Hematopoietic multipotent progenitor cell treated with erythropoietin and hydrocortisone succinate and interleukin-3 and kit ligand, for 6 days (in vitro differentiated cells): Measurements from ENCODE around the gene CCDC57.
A peak's percentile ranks its signal among the peaks of the same experiment; 100 is the strongest.
"Not testable (repeated sequence)": the region's sequence is repeated elsewhere in the genome, so short reads cannot be mapped to it uniquely, and the experiment has no call there.

ENCODE experiments used
- DNase-seq: peaks from one replicate; pipeline ENCODE4 v3.0.0-alpha.2; 2015

Gene CCDC57, protein sequence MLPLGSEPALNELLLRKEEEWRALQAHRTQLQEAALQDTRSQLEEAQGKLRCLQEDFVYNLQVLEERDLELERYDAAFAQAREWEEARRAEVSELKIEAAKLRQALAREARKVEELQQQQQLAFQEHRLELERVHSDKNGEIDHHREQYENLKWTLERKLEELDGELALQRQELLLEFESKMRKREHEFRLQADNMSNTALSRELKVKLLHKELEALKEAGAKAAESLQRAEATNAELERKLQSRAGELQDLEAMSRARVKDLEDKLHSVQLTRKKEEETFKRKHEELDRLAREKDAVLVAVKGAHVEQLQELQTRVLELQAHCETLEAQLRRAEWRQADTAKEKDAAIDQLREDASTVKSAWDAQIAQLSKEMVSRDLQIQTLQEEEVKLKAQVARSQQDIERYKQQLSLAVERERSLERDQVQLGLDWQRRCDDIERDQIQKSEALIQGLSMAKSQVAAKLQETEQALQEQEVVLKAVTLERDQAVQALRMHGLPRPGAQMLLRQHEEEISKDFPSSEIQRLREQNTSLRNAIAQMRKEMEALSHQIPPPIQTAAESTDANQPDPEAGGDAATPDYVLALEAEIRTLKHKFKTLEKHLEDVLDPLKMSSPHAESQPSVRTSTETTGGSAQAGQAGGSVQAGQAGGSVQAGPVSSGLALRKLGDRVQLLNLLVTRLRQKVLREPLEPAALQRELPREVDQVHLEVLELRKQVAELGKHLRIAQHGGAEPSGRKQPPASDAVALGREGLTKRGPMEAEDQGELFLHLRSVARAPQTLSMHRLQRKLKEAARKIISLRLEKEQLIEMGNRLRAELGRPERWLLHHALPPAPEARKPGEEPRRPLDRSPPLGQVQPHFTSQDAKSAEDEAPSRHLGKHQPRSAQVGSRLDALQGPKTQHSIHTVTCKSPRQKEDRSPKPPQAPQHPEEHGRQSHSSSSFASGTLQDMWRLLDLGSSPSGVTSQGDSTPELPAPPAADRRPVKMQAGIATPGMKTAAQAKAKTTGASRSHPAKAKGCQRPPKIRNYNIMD

GRCh38 chr17:82212331-82213250 is at the start of gene CCDC57:
Gene CCDC57, minus strand, starts transcription at chr17:82212842. Its CDS starts 10,898 bp downstream, at chr17:82201944.
- peak; percentile 88 for DNase-seq

DNA sequence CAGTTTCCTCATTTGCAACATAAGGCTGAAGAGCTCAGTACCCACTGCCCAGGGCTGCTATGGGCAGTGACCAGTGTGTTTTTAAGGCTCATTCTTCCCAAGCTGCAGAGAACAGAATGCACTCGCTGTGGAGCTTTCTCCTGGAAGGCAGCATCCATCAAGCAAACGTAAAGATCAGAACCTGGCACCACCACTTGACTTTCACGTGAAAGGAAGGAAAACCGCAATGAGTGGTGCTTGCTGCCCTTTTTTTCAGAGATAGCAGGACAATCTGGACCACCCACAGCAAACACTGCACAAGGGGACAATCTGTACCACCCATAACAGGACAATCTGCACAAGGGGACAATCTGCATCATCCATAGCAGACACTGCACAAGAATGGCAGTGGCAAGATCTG is 49.7 kb upstream of the CCDC57 start:
- DNase-seq: no peak

DNA sequence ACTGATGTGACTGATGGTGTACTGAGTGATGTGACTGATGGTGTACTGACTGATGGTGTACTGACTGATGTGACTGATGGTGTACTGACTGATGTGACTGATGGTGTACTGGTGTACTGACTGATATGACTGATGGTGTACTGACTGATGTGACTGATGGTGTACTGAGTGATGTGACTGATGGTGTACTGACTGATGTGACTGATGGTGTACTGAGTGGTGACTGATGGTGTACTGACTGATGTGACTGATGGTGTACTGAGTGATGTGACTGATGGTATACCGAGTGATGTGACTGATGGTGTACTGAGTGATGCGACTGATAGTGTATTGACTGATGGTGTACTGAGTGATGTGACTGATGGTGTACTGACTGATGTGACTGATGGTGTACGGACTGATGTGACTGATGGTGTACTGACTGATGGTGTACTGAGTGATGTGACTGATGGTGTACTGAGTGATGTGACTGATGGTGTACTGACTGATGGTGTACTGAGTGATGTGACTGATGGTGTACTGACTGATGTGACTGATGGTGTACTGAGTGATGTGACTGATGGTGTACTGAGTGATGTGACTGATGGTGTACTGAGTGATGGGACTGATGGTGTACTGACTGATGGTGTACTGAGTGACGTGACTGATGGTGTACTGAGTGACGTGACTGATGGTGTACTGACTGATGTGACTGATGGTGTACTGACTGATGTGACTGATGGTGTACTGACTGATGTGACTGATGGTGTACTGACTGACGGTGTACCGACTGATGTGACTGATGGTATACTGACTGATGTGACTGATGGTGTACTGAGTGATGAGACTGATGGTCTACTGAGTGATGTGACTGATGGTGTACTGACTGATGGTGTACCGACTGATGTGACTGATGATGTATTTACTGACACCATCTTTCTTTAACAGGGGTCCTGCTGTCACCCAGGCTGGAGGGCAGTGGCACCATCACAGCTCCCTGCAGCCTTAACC is 47.6 kb upstream of the CCDC57 start:
- DNase-seq: not testable (repeated sequence)

DNA sequence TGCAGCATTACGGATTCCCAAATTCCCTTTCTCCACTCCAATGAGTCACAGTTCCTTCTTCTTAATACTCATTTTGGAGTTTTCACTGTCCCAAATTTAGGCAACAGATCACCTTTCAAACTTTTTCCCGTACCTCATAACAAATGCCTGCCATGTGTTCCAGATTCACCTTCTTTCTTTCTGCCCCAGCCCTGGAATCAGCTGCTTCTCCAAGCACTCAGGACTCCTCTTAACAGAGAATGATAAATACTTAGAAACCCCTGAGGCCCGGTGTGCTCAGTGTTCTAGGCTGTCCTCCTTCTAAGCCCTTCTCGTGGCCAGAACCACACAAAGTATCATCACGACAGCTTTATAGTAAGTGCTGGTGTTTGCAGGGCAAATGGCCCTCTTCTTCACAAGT is 45.9 kb upstream of the CCDC57 start:
- DNase-seq: no peak

GRCh38 chr17:82257473-82257872 is 44.8 kb upstream of the CCDC57 start:
- no peak for DNase-seq

DNA sequence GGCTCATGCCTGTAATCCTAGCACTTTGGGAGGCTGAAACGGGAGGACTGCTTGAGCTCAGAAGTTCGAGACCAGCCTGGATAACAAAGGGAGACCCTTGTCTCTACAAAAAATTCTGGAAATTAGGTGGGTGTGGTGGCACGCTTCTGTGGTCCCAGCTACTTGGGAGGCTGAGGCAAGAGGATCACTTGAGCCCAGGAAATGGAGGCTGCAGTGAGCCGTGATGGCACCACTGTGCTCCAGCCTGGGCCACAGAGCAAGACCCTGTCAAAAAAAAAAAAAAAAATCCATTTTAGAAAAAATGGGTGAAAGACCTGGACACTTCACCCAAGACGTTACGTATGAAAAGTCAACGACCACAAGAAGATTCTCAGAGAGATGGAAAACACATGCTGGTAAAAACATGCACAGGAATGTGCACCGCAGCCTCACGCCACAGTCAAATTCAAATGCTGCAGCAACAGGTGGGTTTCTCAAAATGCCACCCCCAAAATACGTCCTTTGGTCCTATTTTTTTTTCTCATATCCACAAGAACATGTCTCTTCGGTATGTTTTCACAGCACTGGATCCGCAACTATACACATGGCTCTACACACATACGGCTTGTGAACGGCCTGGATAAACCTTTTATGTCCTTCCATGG is 43.7 kb upstream of the CCDC57 start:
- DNase-seq: no peak

DNA sequence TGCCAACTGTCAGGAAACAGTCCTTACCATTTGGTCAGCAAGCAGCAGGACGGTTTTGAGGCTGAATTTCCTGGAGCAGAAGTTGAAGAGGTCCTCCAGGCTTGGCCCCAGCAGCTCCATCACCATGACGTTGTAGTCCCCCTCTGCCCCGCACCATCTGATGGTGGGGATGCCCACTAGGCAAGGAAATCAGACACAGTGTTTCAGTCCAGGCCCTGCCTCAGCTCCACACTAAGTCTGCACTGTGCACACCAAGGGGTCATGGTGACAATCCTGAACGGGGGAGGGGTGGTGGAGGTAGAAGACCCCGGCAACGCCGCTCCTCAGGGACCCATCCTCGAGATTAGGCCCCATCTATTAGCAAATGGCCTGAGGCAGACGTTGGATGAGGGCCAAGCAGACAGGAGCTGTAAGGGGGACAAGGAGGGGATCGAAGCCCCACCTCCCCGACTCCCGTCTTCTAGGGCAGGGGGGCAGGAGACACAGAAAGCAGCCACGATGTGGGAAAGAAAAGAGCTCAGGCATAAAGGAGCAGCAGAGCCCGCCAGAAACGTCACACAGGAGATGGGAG is 42.8 kb upstream of the CCDC57 start:
- DNase-seq: no peak

DNA sequence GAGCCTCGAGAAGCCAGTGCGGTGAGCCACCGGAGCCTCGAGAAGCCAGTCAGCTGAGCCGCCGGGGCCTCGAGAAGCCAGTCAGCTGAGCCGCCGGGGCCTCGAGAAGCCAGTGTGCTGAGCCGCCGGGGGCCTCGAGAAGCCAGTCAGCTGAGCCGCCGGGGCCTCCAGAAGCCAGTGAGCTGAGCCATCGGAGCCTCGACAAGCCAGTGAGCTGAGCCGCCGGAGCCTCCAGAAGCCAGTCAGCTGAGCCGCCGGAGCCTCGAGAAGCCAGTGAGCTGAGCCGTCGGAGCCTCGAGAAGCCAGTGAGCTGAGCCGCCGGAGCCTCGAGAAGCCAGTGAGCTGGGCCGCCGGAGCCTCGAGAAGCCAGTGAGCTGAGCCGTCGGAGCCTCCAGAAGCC is 42.1 kb upstream of the CCDC57 start:
- DNase-seq: not testable (repeated sequence)

GRCh38 chr17:82254096-82254495 is 41.5 kb upstream of the CCDC57 start:
- not testable (repeated sequence) for DNase-seq

DNA sequence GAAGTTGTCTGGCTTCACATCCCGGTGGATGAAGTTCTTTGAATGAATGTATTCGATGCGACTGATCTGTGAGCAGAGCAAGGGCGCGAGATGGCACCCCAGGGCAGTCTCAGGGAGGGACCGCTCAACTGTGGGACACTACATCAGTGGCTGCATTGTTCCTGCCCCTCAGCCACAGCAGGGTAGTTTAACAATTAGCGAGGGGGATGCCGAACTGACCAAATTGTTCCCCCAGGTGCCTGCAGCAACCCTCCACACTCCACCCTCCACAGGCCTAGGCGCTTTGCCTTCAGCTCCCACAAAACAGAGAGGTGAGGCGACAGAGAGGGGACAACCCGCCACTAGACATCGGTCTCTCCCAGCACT is 40.5 kb upstream of the CCDC57 start:
- DNase-seq: no peak

- no peak for DNase-seq
Measured at GRCh38 chr17:82252511-82253178, 40.0 kb upstream of the CCDC57 start.

DNA sequence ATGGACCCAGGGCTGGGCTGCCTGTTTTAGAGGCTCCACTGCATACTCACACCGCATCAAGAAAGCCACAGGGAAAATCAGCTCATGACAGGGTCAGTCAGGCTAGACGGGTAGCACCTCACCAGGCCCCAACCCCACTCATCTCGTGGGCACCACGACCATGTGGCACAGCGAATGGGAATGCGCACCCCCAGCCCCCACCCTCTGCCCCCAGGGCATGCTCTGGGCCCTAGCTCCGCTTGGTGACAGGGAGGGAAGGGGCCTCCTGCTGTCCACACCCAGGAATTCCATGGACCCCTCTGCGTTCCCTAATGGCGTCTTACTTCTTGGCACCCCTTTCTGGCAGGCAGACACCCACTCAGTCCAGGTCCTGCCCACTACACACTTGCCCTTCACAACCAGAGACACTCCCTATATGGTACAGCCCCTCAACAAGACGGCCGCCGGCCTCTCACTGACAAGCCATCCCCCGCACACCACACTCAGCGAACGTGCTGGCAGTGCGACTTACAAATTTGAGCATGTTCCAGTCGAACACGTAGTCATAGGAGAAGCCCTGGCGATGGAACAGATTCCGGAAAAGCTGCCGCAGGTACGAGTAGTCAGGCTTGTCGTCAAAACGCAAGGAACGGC is 38.3 kb upstream of the CCDC57 start:
- no peak for DNase-seq

DNA sequence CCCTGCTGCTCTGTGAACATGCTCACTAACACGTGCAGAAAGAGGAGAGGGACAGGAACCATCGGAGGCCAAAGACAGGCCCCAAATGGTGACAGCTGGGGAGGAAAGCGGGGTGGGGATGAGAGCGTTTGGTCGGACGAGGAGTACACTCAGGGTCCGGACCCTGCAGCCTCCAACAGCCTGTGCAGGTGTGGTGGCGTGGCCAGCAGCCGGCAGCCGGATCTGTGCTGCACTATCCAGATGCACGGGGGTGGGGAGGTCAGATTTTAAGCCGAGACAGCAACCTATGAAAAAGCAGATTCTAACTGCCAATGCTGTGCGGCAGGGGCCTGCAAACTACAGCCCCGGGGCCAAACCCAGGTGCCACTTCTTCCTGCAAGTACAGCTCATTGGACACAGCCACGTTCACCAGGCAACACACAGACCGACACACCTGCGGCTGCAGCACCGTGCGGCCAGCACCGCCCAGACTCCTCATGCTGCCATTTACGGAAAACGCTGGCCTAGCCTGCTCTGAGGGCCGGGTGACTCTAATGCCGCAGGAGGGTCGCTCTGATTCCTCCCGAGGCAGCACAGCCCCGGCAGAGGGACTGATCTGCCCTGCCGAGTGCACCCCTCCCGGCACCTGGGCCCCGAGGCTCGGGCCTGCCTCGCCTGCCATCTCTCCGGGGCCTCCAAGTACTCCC is 37.4 kb upstream of the CCDC57 start:
- no peak for DNase-seq

GRCh38 chr17:82248815-82249674 is 36.4 kb upstream of the CCDC57 start:
- DNase-seq: no peak

DNA sequence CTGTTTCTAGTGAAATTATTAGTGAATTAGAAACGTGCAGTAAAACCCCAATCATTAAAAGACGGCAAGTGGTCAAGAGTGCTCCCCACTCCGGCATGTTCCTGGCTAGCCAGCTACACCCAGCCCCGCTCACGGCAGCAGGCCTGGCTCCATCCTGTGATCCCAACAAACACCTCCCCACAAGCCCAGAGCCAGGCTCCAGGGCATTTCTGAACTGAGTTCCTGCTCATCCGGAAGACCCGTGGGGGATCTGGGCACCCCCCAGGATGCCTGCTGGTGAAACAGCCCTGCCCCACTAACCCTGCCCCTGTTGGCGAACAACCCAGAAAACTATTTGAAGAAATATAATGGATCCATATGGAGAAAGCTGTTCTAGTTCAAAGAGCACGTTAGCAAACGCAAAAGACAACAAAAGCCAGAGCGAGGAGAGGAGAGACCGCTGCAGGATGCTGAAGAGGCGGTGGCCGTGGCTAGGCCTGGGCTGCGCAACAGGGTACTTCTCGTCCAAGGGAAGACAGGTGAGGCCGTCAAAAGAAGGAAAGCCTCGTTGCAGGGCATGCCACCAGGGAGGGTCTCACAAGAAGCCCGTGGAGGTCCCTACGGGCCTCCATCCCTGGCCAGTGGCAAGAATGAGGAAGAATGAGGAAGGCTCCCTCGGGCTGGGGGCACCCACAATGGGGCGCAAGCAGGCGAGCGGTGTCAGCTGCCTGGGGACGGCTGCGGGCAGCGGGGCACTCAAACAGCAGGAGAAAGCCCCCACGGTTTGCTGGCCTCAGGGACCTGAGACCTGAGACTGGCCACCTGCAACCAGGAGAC is 35.4 kb upstream of the CCDC57 start:
- DNase-seq: no peak

- no peak for DNase-seq
Measured at GRCh38 chr17:82247182-82247823, 34.7 kb upstream of the CCDC57 start.
